ENCODE data around the gene NTN1.

The NTN1 gene

GRCh38 chr17:9038380-9038779 lies 17.1 kb downstream of the NTN1 start:
- no peak for DNase-seq

GRCh38 chr17:9044772-9045463 lies 23.6 kb downstream of the NTN1 start:
- no peak for DNase-seq

DNA sequence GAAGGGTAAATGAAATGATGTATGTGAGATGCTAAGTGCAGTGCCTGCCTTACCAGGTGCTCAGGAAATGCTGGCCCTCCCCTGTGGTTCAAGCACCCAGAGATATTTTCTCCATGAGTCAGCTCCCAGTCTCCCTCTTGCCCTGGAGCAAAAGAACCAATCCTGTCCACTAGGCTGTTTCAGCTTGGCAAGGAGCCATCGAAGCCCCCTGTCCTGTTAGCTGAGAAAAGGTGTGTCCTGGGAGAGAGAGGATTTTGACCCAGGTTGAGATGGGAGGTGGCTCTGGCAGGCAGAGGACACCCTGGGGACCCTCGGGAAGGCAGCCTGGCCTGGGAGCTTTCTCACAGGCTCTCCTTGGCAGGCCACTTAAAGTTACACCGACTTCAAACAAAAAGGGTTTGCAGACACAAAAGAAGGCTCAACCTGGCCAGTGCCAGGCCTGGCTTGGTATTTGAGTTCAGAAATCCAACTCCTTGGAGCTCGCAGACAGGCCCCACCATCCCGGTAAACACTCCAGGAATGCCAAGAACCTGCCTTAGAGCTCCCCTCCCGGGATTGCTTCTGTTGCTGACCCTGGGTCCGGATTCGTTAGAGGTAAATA lies 29.6 kb downstream of the NTN1 start:
- no peak for DNase-seq

GRCh38 chr17:9051561-9051960 lies 30.3 kb downstream of the NTN1 start:
- no peak for DNase-seq

- DNase-seq, result no peak
Measured at GRCh38 chr17:9052921-9053320, 31.6 kb downstream of the NTN1 start.

- no peak for DNase-seq
Measured at GRCh38 chr17:9053406-9053805, 32.1 kb downstream of the NTN1 start.

DNA sequence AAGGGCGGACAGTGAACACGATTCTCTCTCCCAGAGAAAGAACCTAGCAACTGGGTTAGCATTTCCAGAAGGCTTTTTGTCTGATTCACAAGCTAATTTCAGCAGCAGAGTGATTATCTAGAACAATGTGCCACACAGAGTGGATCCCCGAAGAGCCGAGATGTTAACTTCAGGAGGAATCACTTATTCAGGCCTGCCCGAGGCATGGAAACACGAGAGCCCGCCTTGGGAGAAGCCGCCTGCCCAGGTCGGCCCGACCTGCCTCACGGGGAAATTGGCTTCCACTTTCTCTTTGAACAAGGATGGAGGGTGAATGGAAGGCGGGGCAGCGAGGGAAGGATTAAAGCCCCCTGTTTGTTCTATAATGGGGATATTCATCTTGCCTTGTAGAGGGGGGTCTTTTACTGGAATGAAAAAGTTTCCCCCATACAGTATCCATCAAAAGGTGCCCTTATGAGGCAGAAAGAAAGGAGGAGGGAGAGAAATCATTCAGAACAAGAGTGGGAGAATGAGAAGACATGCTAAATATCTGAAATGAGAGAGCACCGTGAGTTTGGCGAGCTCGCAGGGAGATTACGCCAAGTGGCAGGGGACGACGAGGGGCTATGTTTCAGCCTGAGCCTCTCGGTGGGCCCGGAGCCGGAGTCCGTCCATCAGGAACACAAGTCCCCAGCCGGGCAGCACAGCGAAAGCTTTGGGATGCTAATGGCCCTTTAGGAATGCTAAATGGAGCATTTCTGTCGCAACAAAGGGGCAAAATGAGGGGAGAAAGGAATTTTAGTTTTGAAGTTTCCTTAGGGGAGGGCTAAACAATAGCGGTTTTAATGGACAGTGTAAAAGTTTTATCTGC lies 33.0 kb downstream of the NTN1 start:
- no peak for DNase-seq

GRCh38 chr17:9055281-9055680 lies 34.0 kb downstream of the NTN1 start:
- no peak for DNase-seq

DNA sequence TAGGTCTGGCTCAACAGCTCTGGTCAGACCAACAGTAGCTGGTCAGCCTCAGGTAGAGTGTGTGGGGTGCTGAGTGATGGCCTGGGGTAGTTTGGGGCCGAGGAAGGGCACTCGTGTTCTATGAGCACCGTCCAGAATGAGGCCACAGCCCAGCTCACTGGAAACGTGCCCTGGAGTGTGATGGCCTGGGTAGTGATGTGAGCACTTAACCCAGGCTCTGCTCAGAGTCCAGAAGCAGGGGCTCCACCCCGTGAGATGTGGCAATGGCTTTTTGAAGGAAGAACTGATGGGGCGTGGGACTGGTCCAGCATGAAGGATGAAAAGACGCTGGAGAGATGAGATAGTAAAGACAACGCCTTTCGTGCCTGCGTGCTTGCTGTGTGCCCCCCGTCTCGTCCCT lies 35.3 kb downstream of the NTN1 start:
- no peak for DNase-seq

- DNase-seq, result no peak
Measured at GRCh38 chr17:9057310-9057709, 36.0 kb downstream of the NTN1 start.

GRCh38 chr17:9062399-9062902 lies 41.1 kb downstream of the NTN1 start:
- no peak for DNase-seq

- DNase-seq, result no peak
Measured at GRCh38 chr17:9064311-9064834, 43.1 kb downstream of the NTN1 start.

DNA sequence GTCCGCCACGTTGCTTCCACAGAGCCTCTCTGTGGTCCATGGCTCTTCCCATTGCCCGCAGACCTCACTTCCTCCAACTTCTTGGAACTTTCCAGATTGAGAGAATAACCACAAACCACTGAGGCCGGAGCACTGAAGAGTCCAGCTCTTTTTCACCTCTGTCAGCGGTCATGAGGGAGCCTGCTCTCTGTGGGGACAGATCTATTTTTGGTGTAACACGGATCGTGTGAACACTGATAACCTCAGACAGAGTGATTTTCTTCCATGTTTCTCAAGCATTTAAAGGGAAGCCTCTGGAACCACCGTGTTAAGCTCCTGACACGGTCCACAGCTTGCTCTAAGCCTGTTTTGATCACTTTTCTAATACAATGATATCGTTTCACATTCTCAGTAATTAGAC lies 49.7 kb downstream of the NTN1 start:
- no peak for DNase-seq

DNA sequence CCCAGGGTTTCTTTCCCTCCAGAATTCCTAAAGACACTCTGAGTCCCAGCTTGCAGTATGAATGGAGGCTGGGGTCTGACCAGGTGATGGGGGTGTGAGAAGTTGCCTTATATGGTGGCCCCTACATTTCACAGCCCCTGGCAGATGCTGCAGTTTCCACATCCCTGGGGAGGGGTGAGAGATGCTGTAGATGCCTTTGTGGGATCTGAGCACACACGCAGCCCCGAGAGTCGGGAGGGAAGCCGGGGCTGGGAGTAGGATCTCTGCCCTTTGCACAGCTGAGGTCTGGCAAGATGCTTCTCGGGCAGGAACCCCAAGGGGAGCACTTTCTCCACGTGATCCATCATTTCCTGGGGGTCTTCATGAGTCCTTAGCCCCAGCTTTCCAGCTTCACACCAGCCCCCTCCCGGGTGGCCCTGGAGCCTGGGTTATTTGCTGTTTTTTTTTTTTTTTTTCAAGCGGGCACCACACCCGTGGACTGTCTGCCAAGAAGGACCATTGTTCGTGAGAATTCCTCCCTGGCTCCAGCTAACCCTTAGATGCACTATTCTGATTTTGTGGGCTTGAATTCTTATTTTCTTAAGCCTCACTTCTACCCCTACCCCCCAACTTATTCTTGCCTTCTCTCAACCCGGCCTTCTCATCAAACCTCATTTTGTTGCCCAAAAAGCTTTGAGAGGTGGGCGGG lies 50.6 kb downstream of the NTN1 start:
- no peak for DNase-seq

GRCh38 chr17:9072696-9073339 lies 51.5 kb downstream of the NTN1 start:
- no peak for DNase-seq

GRCh38 chr17:9074131-9074530 lies 52.8 kb downstream of the NTN1 start:
- no peak for DNase-seq

DNA sequence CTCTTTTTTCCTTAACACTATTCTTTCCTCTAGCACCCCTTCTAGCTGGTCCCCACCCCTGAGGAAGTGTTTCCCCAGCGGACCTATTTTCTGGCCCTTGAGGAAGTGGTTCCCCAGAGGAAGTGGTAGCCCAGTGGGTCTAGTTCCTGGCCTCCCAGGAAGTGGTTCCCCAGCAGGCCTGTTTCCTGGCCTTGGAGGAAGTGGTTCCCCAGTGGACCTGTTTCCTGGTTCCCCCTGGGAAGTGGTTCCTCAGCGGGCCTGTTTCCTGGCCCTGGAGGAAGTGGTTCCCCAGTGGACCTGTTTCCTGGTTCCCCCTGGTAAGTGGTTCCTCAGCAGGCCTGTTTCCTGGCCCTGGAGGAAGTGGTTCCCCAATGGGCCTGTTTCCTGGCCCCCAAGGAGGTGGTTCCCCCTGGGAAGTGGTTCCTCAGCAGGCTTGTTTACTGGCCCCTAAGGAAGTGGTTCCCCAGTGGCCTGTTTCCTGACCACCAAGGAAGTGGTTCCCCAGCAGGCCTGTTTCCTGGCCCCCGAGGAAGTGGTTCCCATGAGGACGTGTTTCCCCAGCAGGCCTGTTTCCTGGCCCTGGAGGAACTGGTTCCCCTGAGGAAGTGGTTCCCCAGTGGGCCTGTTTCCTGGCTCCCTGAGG lies 58.3 kb downstream of the NTN1 start:
- no peak for DNase-seq

DNA sequence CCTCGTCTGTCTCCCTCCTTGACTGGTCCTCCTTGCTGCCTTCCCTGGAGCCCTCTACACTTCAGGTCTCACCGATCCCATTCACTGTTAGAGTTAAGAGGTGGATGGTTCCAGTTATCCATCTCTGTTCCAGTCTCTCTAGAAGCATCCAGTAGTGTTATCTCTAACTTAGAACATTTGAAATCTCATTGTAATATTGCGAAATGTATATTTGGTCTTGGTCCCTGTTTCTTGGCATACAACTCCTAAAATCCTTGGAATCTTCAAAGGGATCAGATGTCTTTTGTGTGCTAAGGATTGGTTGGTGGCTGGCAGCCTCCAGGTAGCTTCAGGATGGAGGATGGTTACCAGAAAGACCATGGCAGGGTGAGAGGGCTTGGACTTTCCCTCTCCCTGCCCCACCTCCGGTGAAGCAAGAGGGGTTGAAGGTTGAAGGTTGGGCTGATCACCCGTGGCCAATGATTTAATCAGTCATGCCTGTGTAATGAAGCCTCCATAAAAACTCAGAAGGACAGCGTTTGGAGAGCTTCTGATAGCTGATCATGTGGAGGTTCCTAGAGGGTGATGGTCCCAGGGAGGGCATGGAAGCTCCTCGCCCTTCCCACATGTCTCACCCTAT lies 59.1 kb downstream of the NTN1 start:
- no peak for DNase-seq

GRCh38 chr17:9080983-9081382 lies 59.7 kb downstream of the NTN1 start:
- DNase-seq, result no peak

DNA sequence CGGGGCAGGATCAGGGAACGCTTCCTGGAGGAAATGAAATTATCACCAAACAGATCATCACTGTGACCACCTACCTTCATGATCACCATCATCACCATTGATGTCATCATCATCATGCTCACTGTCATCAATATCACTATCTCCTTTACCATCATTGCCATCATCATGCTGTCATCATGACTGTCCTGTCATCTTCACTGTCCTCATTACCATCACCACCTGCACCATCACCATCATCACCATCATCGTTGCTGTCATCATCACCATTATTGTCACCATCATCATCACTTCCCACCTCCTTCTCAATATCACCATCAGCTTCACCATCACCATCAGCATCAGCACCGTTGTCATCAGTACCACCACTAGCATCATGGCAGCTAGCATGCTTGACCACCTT lies 65.3 kb downstream of the NTN1 start:
- no peak for DNase-seq

GRCh38 chr17:9087921-9088320 lies 66.6 kb downstream of the NTN1 start:
- no peak for DNase-seq
